Hepatocyte (in vitro differentiated cells): ENCODE data around the gene DNM2.

ENCODE experiments used
- EZH2 ChIP-seq: fragments of 200-600 bp; sonication (generic); IDR thresholded peaks from 2 replicates; pipeline ENCODE4 v1.6.1; 2016; ENCODE audit warnings: antibody characterized with exemption, mild to moderate bottlenecking, borderline replicate concordance
- TF ChIP-seq, protein P1 (sequence below): fragments of 200-600 bp; sonication (generic); IDR thresholded peaks from 2 replicates; pipeline ENCODE4 v1.5.1; 2016; ENCODE audit warnings: antibody characterized with exemption, mild to moderate bottlenecking; ENCODE audit not compliant: poor library complexity

GRCh38 chr19:10730932-10731331 lies 13.1 kb downstream of the DNM2 start:
- TF ChIP-seq, protein P1, sequence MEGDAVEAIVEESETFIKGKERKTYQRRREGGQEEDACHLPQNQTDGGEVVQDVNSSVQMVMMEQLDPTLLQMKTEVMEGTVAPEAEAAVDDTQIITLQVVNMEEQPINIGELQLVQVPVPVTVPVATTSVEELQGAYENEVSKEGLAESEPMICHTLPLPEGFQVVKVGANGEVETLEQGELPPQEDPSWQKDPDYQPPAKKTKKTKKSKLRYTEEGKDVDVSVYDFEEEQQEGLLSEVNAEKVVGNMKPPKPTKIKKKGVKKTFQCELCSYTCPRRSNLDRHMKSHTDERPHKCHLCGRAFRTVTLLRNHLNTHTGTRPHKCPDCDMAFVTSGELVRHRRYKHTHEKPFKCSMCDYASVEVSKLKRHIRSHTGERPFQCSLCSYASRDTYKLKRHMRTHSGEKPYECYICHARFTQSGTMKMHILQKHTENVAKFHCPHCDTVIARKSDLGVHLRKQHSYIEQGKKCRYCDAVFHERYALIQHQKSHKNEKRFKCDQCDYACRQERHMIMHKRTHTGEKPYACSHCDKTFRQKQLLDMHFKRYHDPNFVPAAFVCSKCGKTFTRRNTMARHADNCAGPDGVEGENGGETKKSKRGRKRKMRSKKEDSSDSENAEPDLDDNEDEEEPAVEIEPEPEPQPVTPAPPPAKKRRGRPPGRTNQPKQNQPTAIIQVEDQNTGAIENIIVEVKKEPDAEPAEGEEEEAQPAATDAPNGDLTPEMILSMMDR, result no peak
- no peak for TF ChIP-seq EZH2
